ENCODE data around the gene GPBP1L1.
"Not testable (repeated sequence)": the region's sequence is repeated elsewhere in the genome, so short reads cannot be mapped to it uniquely, and the experiment has no call there.

Gene GPBP1L1

GRCh38 chr1:45686288-45687013 is at the start of gene GPBP1L1:
TSS of gene GPBP1L1 (minus strand) at chr1:45686533. CDS start at chr1:45659087, 27,446 bp downstream.
- peak; percentile 94 for DNase-seq

- DNase-seq = no peak
Observed at GRCh38 chr1:45730780-45731319, 44.5 kb upstream of the GPBP1L1 start.

GRCh38 chr1:45730075-45730779 is 43.9 kb upstream of the GPBP1L1 start:
- peak; percentile 34 for DNase-seq

- DNase-seq = not testable (repeated sequence)
Observed at GRCh38 chr1:45726007-45726406, 39.7 kb upstream of the GPBP1L1 start.

GRCh38 chr1:45723248-45723930 is 37.1 kb upstream of the GPBP1L1 start:
- peak; percentile 19 for DNase-seq

- peak; percentile 87 for DNase-seq
Observed at GRCh38 chr1:45722809-45723208, 36.5 kb upstream of the GPBP1L1 start.

- no peak for DNase-seq
Observed at GRCh38 chr1:45721207-45721606, 34.9 kb upstream of the GPBP1L1 start.

- DNase-seq = no peak
Observed at GRCh38 chr1:45718289-45718688, 32.0 kb upstream of the GPBP1L1 start.

- not testable (repeated sequence) for DNase-seq
Observed at GRCh38 chr1:45717386-45717785, 31.1 kb upstream of the GPBP1L1 start.

- no peak for DNase-seq
Observed at GRCh38 chr1:45716700-45717099, 30.4 kb upstream of the GPBP1L1 start.

- no peak for DNase-seq
Observed at GRCh38 chr1:45713711-45714110, 27.4 kb upstream of the GPBP1L1 start.

- no peak for DNase-seq
Observed at GRCh38 chr1:45704637-45705036, 18.3 kb upstream of the GPBP1L1 start.

- no peak for DNase-seq
Observed at GRCh38 chr1:45694823-45695222, 8.5 kb upstream of the GPBP1L1 start.

- DNase-seq = not testable (repeated sequence)
Observed at GRCh38 chr1:45693811-45694210, 7.5 kb upstream of the GPBP1L1 start.

- DNase-seq = peak; percentile 86
Observed at GRCh38 chr1:45687754-45688740, 1.7 kb upstream of the GPBP1L1 start, which contains the start of gene TMEM69. TSS of gene TMEM69 (plus strand) at chr1:45688181. CDS start at chr1:45691069, 2,888 bp downstream.

- DNase-seq = peak; percentile 99
Observed at GRCh38 chr1:45687014-45687753, 851 bp upstream of the GPBP1L1 start.

- peak; percentile 26 for DNase-seq
Observed at GRCh38 chr1:45686015-45686287, 382 bp downstream of the GPBP1L1 start.

- peak; percentile 26 for DNase-seq
Observed at GRCh38 chr1:45685308-45686014, 872 bp downstream of the GPBP1L1 start.

GRCh38 chr1:45684402-45684801 is 1.9 kb downstream of the GPBP1L1 start:
- no peak for DNase-seq

GRCh38 chr1:45682942-45683341 is 3.4 kb downstream of the GPBP1L1 start:
- DNase-seq = no peak

- DNase-seq = no peak
Observed at GRCh38 chr1:45679123-45679522, 7.2 kb downstream of the GPBP1L1 start.

Data from MV-4-11 (cell line).